B cell (primary cell): ENCODE data around the gene POMP.

Source experiments
- CTCF ChIP-seq: fragments of 200-600 bp; IDR thresholded peaks from one replicate; pipeline ENCODE4 v1.8.0; 2022; ENCODE audit warnings: antibody characterized with exemption, mild to moderate bottlenecking
- EZH2 ChIP-seq: IDR thresholded peaks from 2 replicates; pipeline ENCODE4 v1.6.1; 2012; ENCODE audit warnings: borderline replicate concordance, low read depth, mild to moderate bottlenecking, moderate library complexity, low read length; ENCODE audit not compliant: insufficient read depth, poor library complexity, severe bottlenecking

DNA sequence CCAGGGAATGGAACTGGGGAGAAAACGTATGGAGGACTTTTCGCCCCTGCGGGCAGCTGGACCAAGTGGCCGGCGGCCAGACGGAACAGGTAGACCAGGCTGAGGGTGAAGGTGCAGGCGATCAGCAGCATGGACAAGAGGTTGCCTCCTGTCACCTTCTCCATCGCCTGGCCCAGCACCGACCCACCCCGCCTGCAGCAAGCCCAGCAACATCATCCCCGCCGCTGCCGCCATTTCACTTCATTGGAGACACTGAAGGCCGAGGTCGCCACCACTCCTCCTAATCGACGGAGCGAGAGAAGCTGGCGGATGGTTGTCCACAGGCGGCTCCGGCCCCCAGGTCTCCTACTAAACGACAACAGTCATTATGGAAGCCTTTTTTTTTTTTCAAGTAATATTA is 64.9 kb downstream of the POMP start:
- no peak for TF ChIP-seq CTCF
- TF ChIP-seq EZH2 = no peak
